SK-N-SH treated with all-trans-retinoic acid at 6 μM for 48 hours (cell line): ENCODE data around the gene SLC25A14.

Experiments used
- ARNTL ChIP-seq: fragments of 450-650 bp; formaldehyde crosslinking; IDR thresholded peaks from 2 replicates; pipeline ENCODE4 v1.5.0; 2020; ENCODE audit warnings: low read depth, mild to moderate bottlenecking, moderate library complexity, borderline replicate concordance
- BACH2 ChIP-seq: fragments of 250-450 bp; sonication (Bioruptor Pico); IDR thresholded peaks from 2 replicates; pipeline ENCODE4 v1.9.0; 2021; ENCODE audit warnings: mild to moderate bottlenecking, borderline replicate concordance
- ESRRG ChIP-seq: fragments of 250-450 bp; sonication (Bioruptor Pico); IDR thresholded peaks from 2 replicates; pipeline ENCODE4 v1.6.1; 2021; ENCODE audit warnings: mild to moderate bottlenecking
- TCF4 ChIP-seq: fragments of 250-450 bp; sonication (Bioruptor Pico); IDR thresholded peaks from 2 replicates; pipeline ENCODE4 v1.8.0; 2021; ENCODE audit warnings: mild to moderate bottlenecking, moderate library complexity, borderline replicate concordance
- ZFP3 ChIP-seq: fragments of 250-450 bp; sonication (Bioruptor Pico); IDR thresholded peaks from 2 replicates; pipeline ENCODE4 v1.5.0; 2020; ENCODE audit warnings: mild to moderate bottlenecking, moderate library complexity
- ZNF70 ChIP-seq: fragments of 450-650 bp; formaldehyde crosslinking; IDR thresholded peaks from 2 replicates; pipeline ENCODE4 v1.5.0; 2020; ENCODE audit warnings: mild to moderate bottlenecking, moderate library complexity
- ZNF8 ChIP-seq: fragments of 450-650 bp; formaldehyde crosslinking; IDR thresholded peaks from 2 replicates; pipeline ENCODE4 v1.5.0; 2020; ENCODE audit warnings: mild to moderate bottlenecking, moderate library complexity

DNA sequence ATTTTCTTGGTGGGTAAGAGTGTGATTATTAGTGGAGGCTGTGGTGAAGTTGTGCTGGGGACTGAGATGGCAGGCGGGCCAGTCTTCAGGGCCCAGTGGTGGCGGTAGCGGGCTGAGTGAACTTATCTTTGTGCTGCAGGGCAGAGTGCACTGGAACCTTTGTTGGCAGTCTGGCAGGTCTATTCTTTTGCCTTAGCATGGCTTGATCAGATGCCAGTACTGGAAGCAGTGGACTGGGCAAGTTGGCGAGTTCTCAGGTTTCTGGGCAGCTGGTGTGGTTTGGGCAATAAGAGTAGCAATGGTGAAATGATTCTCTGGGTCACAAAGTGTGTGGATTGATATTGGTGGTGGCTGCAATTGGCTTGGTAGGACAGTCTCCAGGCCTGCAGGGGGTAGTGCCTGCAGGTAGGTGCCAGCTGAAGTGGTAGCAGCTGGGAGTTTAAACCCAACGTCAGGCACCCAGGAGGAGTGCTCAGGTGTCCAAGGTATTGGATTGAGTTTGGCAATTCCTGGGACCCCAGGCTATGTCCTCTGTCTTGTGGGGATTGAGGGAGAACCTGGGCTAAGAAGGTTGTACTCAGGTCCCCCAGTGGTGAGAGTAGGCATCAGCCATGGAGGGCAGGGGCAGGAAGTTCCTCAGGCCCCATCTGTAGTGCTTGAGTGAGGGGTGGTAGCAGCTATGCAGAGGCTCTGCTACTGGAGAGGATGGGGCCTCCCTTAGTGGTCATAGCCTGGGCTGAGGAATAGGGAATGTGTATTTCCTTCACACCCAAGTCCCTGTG lies 34.9 kb upstream of the SLC25A14 start:
- TF ChIP-seq ZNF8 (CRISPR knock-in tag) (no peak), ZNF70 (CRISPR knock-in tag) (no peak), ZFP3 (CRISPR knock-in tag) (no peak), TCF4 (CRISPR knock-in tag) (no peak), ESRRG (CRISPR knock-in tag) (no peak), ARNTL (CRISPR knock-in tag) (no peak), BACH2 (no peak)
